Measurements from ENCODE around the gene AASS. TPM values are rescaled to one million over a fixed set of nuclear protein-coding genes. Genes with fewer than 3 reads are reported as not detected.

Gene AASS
- total RNA-seq, 2 experiments from 2014 or later, result 0.98 to 1.5 TPM

DNA sequence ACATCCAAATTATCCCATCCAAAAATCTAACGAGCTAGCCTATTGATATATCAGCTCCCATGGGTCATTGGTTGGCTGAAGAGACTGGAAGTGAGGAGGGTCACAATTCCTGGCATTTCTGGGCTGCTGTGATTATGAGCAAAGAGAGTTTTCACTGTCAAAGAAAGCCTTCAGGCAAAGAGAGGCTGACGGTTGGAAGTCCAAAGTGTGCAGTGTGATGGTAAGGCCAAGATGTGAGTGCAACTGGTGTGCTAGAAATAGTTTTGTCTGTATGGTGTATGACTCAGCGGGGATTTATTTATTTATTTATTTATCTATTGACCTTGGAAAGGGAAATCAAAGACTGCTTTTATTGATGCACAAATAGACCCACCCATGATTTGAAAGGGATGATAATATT, 75.0 kb downstream of the AASS start:
- DNase-seq (no peak), ATAC-seq (ENCODE audit: poor library complexity) (no peak)
- Mint-ChIP-seq H3K36me3 (ENCODE audit: low read depth) (no peaks in the 10 kb centered on the region), H3K4me3 (no peak overlapping the region), H3K4me1 (ENCODE audit: low read depth) (no peaks in the 10 kb centered on the region), H3K27me3 (no peaks in the 10 kb centered on the region), H3K27ac (no peak overlapping the region), H3K9me3 (no peaks in the 10 kb centered on the region)
- CTCF ChIA-PET, result no interaction called here
- H3K4me1 ChIP-seq (ENCODE audit: insufficient read depth, low read length), result no peaks in the 10 kb centered on the region
- intact Hi-C loops (cut with DNase I, micrococcal nuclease), result no loop called here
- no peaks in the 10 kb centered on the region for H3K27me3 ChIP-seq (ENCODE audit: control insufficient read depth in 1 of 2, insufficient read depth in 2 of 2, low read length in 2 of 2)
- no peak for TF ChIP-seq CTCF (IDR thresholded peaks at IDR 0.05)
- no peaks in the 10 kb centered on the region for H3K36me3 ChIP-seq (ENCODE audit: insufficient read depth, low read length)
- H3K9me3 ChIP-seq (ENCODE audit: control insufficient read depth in 1 of 2, insufficient read depth in 1 of 2, low read length in 2 of 2), result no peaks in the 10 kb centered on the region
- no peak overlapping the region for H3K27ac ChIP-seq (ENCODE audit: low read depth in 1 of 2, low read length in 2 of 2)
- H3K4me3 ChIP-seq (ENCODE audit: low read length), result no peak overlapping the region
- POLR2A ChIA-PET, result no interaction called here

GRCh38 chr7:122068046-122068445, 76.0 kb downstream of the AASS start:
- Mint-ChIP-seq H3K27ac (no peak overlapping the region), H3K36me3 (ENCODE audit: low read depth) (no peaks in the 10 kb centered on the region), H3K4me3 (no peak overlapping the region), H3K27me3 (no peaks in the 10 kb centered on the region), H3K9me3 (no peaks in the 10 kb centered on the region), H3K4me1 (ENCODE audit: low read depth) (no peaks in the 10 kb centered on the region)
- Histone ChIP-seq H3K27me3 (ENCODE audit: control insufficient read depth in 1 of 2, insufficient read depth in 2 of 2, low read length in 2 of 2) (no peaks in the 10 kb centered on the region), H3K27ac (ENCODE audit: low read depth in 1 of 2, low read length in 2 of 2) (no peak overlapping the region), H3K4me1 (ENCODE audit: insufficient read depth, low read length) (no peaks in the 10 kb centered on the region), H3K4me3 (ENCODE audit: low read length) (no peak overlapping the region), H3K9me3 (ENCODE audit: control insufficient read depth in 1 of 2, insufficient read depth in 1 of 2, low read length in 2 of 2) (no peaks in the 10 kb centered on the region), H3K36me3 (ENCODE audit: insufficient read depth, low read length) (no peaks in the 10 kb centered on the region)
- ChIA-PET POLR2A (no interaction called here), CTCF (interaction anchor here (1.5 kb wide), 1 partner anchor 13 kb away, joined by 3 read pairs; no protein-coding TSS in a partner anchor)
- ATAC-seq (ENCODE audit: poor library complexity), result no peak
- no peak for DNase-seq
- intact Hi-C loops (cut with DNase I, micrococcal nuclease), result no loop called here
- no peak for TF ChIP-seq CTCF (IDR thresholded peaks at IDR 0.05)

DNA sequence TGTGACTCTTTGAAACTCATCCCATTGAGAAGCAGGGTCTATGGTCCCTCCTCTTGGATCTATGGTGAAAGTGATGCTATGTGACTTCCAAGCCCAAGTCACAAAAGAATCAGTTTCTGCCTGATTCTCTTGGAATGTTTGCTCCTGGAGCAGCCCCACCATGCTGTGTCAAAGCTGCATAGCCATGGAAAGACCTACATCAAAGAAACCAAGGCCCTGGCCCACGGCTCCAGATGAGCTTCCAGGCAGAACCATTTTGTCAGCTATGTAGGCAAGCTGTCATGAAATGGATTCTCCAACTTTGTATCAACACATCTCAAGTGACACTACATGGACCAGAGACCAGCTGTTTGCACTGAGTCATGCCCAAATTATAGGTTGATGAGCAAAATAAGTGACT, 77.0 kb downstream of the AASS start:
- no peak overlapping the region for H3K4me3 ChIP-seq (ENCODE audit: low read length)
- intact Hi-C loops (cut with DNase I, micrococcal nuclease), result no loop called here
- H3K27ac ChIP-seq (ENCODE audit: low read depth in 1 of 2, low read length in 2 of 2), result no peak overlapping the region
- no peaks in the 10 kb centered on the region for H3K4me1 ChIP-seq (ENCODE audit: insufficient read depth, low read length)
- TF ChIP-seq CTCF (IDR thresholded peaks at IDR 0.05), result no peak
- no peaks in the 10 kb centered on the region for H3K36me3 ChIP-seq (ENCODE audit: insufficient read depth, low read length)
- DNase-seq, result no peak
- ChIA-PET POLR2A (no interaction called here), CTCF (interaction anchor here (1.5 kb wide), 1 partner anchor 14 kb away, joined by 3 read pairs; no protein-coding TSS in a partner anchor)
- no peaks in the 10 kb centered on the region for H3K9me3 ChIP-seq (ENCODE audit: control insufficient read depth in 1 of 2, insufficient read depth in 1 of 2, low read length in 2 of 2)
- ATAC-seq (ENCODE audit: poor library complexity), result no peak
- Mint-ChIP-seq H3K9me3 (no peaks in the 10 kb centered on the region), H3K36me3 (ENCODE audit: low read depth) (no peaks in the 10 kb centered on the region), H3K27me3 (no peaks in the 10 kb centered on the region), H3K27ac (no peak overlapping the region), H3K4me1 (ENCODE audit: low read depth) (no peaks in the 10 kb centered on the region), H3K4me3 (no peak overlapping the region)
- H3K27me3 ChIP-seq (ENCODE audit: control insufficient read depth in 1 of 2, insufficient read depth in 2 of 2, low read length in 2 of 2), result no peaks in the 10 kb centered on the region
